Frontal cortex (tissue), 4 donors: ENCODE measurements around the gene ARHGAP19. TPM values are rescaled to one million over a fixed set of nuclear protein-coding genes. Genes with fewer than 3 reads are reported as not detected.

Source experiments
- DNase-seq, 2 donors: peaks; one replicate each; pipeline ENCODE4 v3.0.0; 2012; ENCODE audit warnings: low spot score in 2 of 2
- FAIRE-seq: peaks from 2 replicates; lab custom pipeline; 2012; peaks lifted over from hg19 to GRCh38; lab: Jason Lieb, UNC
- total RNA-seq: library from RNA; depleted of rRNA; stranded (reverse); fragments of >200 nt; gene quantifications from one replicate; pipeline ENCODE4 v1.2.3, GENCODE V29; 2014
- donor health status: control.
- donor health status: control.
- donor health status: control.

The ARHGAP19 gene
- total RNA-seq, 1 donor from 2014 or later, result 7.7 TPM

- no peak for DNase-seq
- FAIRE-seq, result no peak
Observed at GRCh38 chr10:97323501-97323900, 31.1 kb upstream of the ARHGAP19 start.

GRCh38 chr10:97321804-97322190 lies 29.4 kb upstream of the ARHGAP19 start:
- DNase-seq, result no peak
- FAIRE-seq, result no peak

GRCh38 chr10:97321032-97321803 lies 28.8 kb upstream of the ARHGAP19 start:
- no peak for DNase-seq
- FAIRE-seq, result no peak

- FAIRE-seq (no peak), DNase-seq (no peak)
Observed at GRCh38 chr10:97320480-97321031, 28.1 kb upstream of the ARHGAP19 start.

- FAIRE-seq, result no peak
- no peak for DNase-seq
Observed at GRCh38 chr10:97319671-97320479, 27.4 kb upstream of the ARHGAP19 start.

GRCh38 chr10:97318772-97319651 lies 26.6 kb upstream of the ARHGAP19 start, which contains the start of gene FRAT1:
TSS of gene FRAT1 (plus strand) at chr10:97319271. CDS start at chr10:97319454, 183 bp downstream.
- peak; percentile 77 to 78 for DNase-seq
- FAIRE-seq, result no peak

GRCh38 chr10:97314671-97315070 lies 22.2 kb upstream of the ARHGAP19 start:
- DNase-seq (no peak), FAIRE-seq (no peak)

GRCh38 chr10:97312897-97313296 lies 20.5 kb upstream of the ARHGAP19 start:
- DNase-seq (no peak), FAIRE-seq (no peak)

- DNase-seq, result no peak
- no peak for FAIRE-seq
Observed at GRCh38 chr10:97311111-97311626, 18.7 kb upstream of the ARHGAP19 start.

GRCh38 chr10:97307866-97308780 lies 15.7 kb upstream of the ARHGAP19 start:
- DNase-seq (no peak), FAIRE-seq (no peak)

GRCh38 chr10:97307441-97307840 lies 15.0 kb upstream of the ARHGAP19 start:
- no peak for DNase-seq
- no peak for FAIRE-seq

- DNase-seq (no peak), FAIRE-seq (no peak)
Observed at GRCh38 chr10:97302088-97302791, 9.8 kb upstream of the ARHGAP19 start.

GRCh38 chr10:97300980-97301379 lies 8.5 kb upstream of the ARHGAP19 start:
- DNase-seq (no peak), FAIRE-seq (no peak)

GRCh38 chr10:97298223-97298571 lies 5.8 kb upstream of the ARHGAP19 start:
- FAIRE-seq, result no peak
- DNase-seq, result no peak

- no peak for DNase-seq
- no peak for FAIRE-seq
Observed at GRCh38 chr10:97297556-97298222, 5.3 kb upstream of the ARHGAP19 start.

GRCh38 chr10:97292862-97293198 lies 393 bp upstream of the ARHGAP19 start:
- FAIRE-seq, result no peak
- DNase-seq, result no peak

GRCh38 chr10:97291357-97292096 lies 910 bp downstream of the ARHGAP19 start:
- FAIRE-seq (no peak), DNase-seq (peak in 1 of 2 donors; percentile 9)
